Ishikawa (cell line): ENCODE measurements around the gene LCK.

Source experiments
- CEBPB ChIP-seq: IDR thresholded peaks from 2 replicates; pipeline ENCODE4 v1.6.1; 2012
- CREB1 ChIP-seq: IDR thresholded peaks from 2 replicates; pipeline ENCODE4 v1.6.1; 2012; ENCODE audit warnings: low read depth
- EGR1 ChIP-seq: IDR thresholded peaks from 2 replicates; pipeline ENCODE4 v1.6.1; 2012
- EP300 ChIP-seq: IDR thresholded peaks from 2 replicates; pipeline ENCODE4 v1.6.1; 2012; ENCODE audit warnings: borderline replicate concordance
- FOXM1 ChIP-seq: IDR thresholded peaks from 2 replicates; pipeline ENCODE4 v1.6.1; 2012; ENCODE audit warnings: low read depth, borderline replicate concordance
- NFIC ChIP-seq: IDR thresholded peaks from 2 replicates; pipeline ENCODE4 v1.6.1; 2012
- RAD21 ChIP-seq: IDR thresholded peaks from 2 replicates; pipeline ENCODE4 v1.6.1; 2012; ENCODE audit warnings: low read depth
- TAF1 ChIP-seq: IDR thresholded peaks from 2 replicates; pipeline ENCODE4 v1.6.1; 2012; ENCODE audit warnings: low read depth, mild to moderate bottlenecking
- TCF12 ChIP-seq: IDR thresholded peaks from 2 replicates; pipeline ENCODE4 v1.6.1; 2012; ENCODE audit warnings: low read depth
- TEAD4 ChIP-seq: IDR thresholded peaks from 2 replicates; pipeline ENCODE4 v1.6.1; 2012
- YY1 ChIP-seq: IDR thresholded peaks from 2 replicates; pipeline ENCODE4 v1.6.1; 2012; ENCODE audit warnings: low read depth
- ZBTB7A ChIP-seq: IDR thresholded peaks from 2 replicates; pipeline ENCODE4 v1.6.1; 2012; ENCODE audit warnings: low read depth
- TF ChIP-seq, protein P1 (sequence below): IDR thresholded peaks from 2 replicates; pipeline ENCODE4 v1.6.1; 2012
- TF ChIP-seq, protein P2 (sequence below): IDR thresholded peaks from 2 replicates; pipeline ENCODE4 v1.6.1; 2012; ENCODE audit warnings: low read depth, mild to moderate bottlenecking
- TF ChIP-seq, protein P3 (sequence below): IDR thresholded peaks from 2 replicates; pipeline ENCODE4 v1.6.1; 2012

Gene LCK

DNA sequence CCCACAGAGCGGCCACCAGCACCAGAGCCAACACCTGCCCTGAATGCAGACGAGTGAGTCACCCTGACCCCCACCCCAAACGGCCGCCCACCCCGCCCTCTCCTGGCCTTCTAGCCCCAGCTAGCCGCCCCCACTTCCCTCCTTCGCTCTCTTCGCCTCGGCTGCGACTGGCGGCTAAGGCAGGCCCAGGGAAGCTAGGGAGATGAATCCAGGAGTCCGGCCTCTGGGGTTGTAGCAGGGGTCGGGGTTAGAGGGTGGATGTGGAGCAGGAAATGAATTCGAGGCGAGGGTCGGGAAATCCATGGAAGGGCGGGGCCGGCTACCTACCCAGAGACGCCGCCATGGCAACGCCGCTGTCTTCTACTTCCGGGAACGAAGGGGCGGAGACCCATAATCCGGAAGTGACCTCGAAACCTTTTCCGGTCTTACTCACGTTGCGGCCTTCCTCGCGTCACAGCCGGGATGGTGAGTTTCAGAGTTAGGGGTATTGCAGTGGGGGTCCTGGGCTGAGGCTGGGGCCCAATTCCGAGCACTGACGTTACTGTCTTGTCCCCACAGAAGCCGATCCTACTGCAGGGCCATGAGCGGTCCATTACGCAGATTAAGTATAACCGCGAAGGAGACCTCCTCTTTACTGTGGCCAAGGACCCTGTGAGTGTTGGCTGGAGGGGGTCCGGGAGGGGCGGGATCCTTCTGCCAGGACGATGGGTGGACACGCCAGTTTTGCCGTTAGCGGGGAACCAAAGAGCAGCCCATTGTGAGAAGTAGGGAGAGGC lies 28.9 kb upstream of the LCK start, which contains the start of the genes EIF3I and TMEM234:
Gene EIF3I (plus strand): TSS at position 428 of the 776 bp plus-strand sequence. CDS start 35 bp downstream, at position 463.
Gene TMEM234 (minus strand): TSS at position 374 of the 776 bp plus-strand sequence. CDS start 31 bp downstream, at position 343.
- peak; percentile 66 for TF ChIP-seq TAF1
- no peak for TF ChIP-seq RAD21
- TF ChIP-seq, protein P1, sequence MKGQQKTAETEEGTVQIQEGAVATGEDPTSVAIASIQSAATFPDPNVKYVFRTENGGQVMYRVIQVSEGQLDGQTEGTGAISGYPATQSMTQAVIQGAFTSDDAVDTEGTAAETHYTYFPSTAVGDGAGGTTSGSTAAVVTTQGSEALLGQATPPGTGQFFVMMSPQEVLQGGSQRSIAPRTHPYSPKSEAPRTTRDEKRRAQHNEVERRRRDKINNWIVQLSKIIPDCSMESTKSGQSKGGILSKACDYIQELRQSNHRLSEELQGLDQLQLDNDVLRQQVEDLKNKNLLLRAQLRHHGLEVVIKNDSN = no peak
- TF ChIP-seq, protein P2, sequence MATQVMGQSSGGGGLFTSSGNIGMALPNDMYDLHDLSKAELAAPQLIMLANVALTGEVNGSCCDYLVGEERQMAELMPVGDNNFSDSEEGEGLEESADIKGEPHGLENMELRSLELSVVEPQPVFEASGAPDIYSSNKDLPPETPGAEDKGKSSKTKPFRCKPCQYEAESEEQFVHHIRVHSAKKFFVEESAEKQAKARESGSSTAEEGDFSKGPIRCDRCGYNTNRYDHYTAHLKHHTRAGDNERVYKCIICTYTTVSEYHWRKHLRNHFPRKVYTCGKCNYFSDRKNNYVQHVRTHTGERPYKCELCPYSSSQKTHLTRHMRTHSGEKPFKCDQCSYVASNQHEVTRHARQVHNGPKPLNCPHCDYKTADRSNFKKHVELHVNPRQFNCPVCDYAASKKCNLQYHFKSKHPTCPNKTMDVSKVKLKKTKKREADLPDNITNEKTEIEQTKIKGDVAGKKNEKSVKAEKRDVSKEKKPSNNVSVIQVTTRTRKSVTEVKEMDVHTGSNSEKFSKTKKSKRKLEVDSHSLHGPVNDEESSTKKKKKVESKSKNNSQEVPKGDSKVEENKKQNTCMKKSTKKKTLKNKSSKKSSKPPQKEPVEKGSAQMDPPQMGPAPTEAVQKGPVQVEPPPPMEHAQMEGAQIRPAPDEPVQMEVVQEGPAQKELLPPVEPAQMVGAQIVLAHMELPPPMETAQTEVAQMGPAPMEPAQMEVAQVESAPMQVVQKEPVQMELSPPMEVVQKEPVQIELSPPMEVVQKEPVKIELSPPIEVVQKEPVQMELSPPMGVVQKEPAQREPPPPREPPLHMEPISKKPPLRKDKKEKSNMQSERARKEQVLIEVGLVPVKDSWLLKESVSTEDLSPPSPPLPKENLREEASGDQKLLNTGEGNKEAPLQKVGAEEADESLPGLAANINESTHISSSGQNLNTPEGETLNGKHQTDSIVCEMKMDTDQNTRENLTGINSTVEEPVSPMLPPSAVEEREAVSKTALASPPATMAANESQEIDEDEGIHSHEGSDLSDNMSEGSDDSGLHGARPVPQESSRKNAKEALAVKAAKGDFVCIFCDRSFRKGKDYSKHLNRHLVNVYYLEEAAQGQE = no peak
- TF ChIP-seq TEAD4 = peak; percentile 4; the same call in 1 of the 2 replicates
- no peak for TF ChIP-seq NFIC
- TF ChIP-seq EGR1 = 0 out of 2 replicates have a peak, but pooled peaks have one; percentile 10
- TF ChIP-seq CREB1 = peak; percentile 70; the same call in 1 of the 2 replicates
- TF ChIP-seq YY1 = peak; percentile 75
- TF ChIP-seq ZBTB7A = peak; percentile 75
- TF ChIP-seq FOXM1 = no peak
- TF ChIP-seq, protein P3, sequence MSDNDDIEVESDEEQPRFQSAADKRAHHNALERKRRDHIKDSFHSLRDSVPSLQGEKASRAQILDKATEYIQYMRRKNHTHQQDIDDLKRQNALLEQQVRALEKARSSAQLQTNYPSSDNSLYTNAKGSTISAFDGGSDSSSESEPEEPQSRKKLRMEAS = peak; percentile 80
- no peak for TF ChIP-seq CEBPB
- peak; percentile 44; the same call in 1 of the 2 replicates for TF ChIP-seq TCF12
- peak; percentile 37; the same call in 1 of the 2 replicates for TF ChIP-seq EP300

DNA sequence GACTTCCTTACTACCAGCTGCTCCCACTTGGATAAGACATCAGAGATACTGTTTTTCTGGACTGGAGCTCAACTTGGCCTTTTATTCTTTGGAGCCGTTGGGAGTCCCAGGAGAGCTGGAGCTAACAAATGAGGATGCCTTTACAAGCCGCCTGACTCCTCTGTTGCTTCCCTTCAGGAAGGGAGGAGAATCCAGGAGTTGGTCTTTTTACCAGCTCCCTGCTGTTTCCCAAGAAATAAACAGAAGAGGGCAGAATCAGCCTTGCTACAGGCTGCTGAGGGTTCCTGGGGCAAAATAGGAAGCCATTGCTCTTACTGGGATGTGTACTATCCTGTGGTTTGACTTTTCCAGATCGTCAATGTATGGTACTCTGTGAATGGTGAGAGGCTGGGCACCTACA lies 27.4 kb upstream of the LCK start:
- TF ChIP-seq TCF12 (no peak), RAD21 (peak; percentile 0; the same call in 1 of the 2 replicates)

DNA sequence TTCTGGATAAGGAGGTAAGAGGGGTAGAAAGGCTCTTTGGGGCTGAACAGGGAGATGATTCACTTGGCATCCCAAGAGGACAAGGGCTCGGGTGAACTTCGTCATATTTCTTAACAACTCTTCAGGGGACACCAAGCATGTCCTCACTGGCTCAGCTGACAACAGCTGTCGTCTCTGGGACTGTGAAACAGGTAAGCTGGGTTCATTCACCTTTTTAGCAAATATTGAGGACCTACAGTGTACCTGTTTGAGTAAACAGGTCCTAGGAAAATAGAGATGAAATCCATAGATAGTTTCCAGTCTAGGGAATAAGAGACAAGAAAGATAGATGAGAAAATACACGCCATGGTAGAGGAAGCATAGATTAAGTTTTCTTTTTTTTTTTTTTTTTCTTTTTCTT lies 26.8 kb upstream of the LCK start:
- TF ChIP-seq TAF1 (no peak), TEAD4 (no peak), ZBTB7A (no peak), FOXM1 (no peak), EP300 (no peak), YY1 (no peak), CEBPB (no peak), RAD21 (no peak)
- TF ChIP-seq, protein P3 = no peak
- TF ChIP-seq, protein P2 = no peak

DNA sequence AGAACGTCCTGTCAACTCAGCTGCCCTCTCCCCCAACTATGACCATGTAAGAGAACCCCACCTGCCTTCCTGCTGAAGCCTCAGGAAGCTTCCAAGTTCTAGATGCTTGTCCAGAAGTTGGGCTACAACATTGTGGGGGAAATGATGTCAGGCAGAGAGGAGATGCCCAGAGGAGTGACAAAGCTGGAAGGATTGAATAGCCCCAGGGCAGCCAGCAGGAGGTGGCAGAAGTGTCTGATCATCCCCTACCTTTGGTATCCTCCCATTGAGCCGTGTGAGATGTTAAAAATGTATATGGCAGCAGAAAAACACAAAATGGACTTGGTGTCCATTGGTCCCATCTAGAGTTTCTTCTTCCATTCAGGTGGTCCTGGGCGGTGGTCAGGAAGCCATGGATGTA lies 22.3 kb upstream of the LCK start:
- TF ChIP-seq, protein P2 = no peak
- TF ChIP-seq CREB1 (no peak), TEAD4 (no peak), ZBTB7A (no peak), FOXM1 (no peak), RAD21 (no peak), EP300 (no peak), NFIC (no peak), EGR1 (no peak)
- TF ChIP-seq, protein P1 = no peak
